Immature natural killer cell (primary cell): ENCODE results near the gene GAS2L2. TPM values are rescaled to one million over a fixed set of nuclear protein-coding genes. Genes with fewer than 3 reads are reported as not detected.

Experiments
- DNase-seq, 3 donors: peaks; one replicate each; pipeline ENCODE4 v3.0.0; 2022; ENCODE audit warnings: mixed read lengths in 1 of 3
- H3K27ac Mint-ChIP-seq, 6 donors: one replicate each; pipeline ENCODE4 v1.8.0; 2020; ENCODE audit warnings: mixed read lengths in 6 of 6, mild to moderate bottlenecking in 5 of 6, inconsistent platforms in 4 of 6, moderate library complexity in 3 of 6
- H3K27me3 Mint-ChIP-seq, 3 donors: one replicate each; pipeline ENCODE4 v1.8.0; 2020 to 2021; ENCODE audit warnings: low read depth in 3 of 3, mild to moderate bottlenecking in 3 of 3, mixed read lengths in 3 of 3, moderate library complexity in 3 of 3, inconsistent platforms in 1 of 3
- H3K36me3 Mint-ChIP-seq, 3 donors: one replicate each; pipeline ENCODE4 v1.8.0; 2020; ENCODE audit warnings: mixed read lengths in 3 of 3, inconsistent platforms in 2 of 3, mild to moderate bottlenecking in 2 of 3
- H3K4me1 Mint-ChIP-seq, 2 donors: one replicate each; pipeline ENCODE4 v1.8.0; 2020; ENCODE audit warnings: inconsistent platforms in 2 of 2, mild to moderate bottlenecking in 2 of 2, mixed read lengths in 2 of 2, moderate library complexity in 1 of 2
- H3K4me3 Mint-ChIP-seq, 5 donors: one replicate each; pipeline ENCODE4 v1.8.0; 2020; ENCODE audit warnings: mild to moderate bottlenecking in 5 of 5, mixed read lengths in 5 of 5, inconsistent platforms in 3 of 5, moderate library complexity in 3 of 5
- H3K9me3 Mint-ChIP-seq, 6 donors: one replicate each; pipeline ENCODE4 v1.8.0; 2020; ENCODE audit warnings: mild to moderate bottlenecking in 6 of 6, mixed read lengths in 6 of 6, inconsistent platforms in 4 of 6, moderate library complexity in 3 of 6
- polyA plus RNA-seq, 3 donors: library from polyadenylated mRNA; unstranded; fragments of 300-500 nt; fragmentation: Illumina TruSeq; gene quantifications; one replicate each; pipeline ENCODE4 v1.2.3, GENCODE V29; 2021

The GAS2L2 gene
- polyA plus RNA-seq, 3 donors from 2014 or later: not detected

DNA sequence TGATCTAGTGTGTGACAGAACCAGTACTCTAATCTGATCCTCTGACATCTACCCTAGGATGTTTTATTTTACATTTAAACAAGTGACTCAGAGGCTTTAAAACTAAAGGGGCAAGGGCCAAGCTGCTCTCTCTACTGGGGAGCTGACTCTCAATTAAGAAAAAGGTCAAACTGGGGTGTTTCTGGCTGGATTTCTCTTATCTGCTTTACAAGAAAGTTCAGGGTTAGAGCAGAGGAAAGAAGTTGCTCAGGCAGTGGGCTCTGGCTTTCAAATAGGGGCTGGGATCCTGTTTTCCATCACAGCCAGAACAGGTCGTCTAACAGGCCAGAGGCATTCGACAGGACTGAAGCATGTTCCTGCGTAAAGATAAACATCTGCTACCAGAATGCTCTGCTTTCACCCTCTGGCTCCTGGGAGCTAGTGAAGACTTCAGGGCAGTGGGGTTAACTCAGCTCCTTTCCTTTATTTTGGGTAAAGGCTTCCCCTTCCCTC, 33.9 kb upstream of the GAS2L2 start:
- Mint-ChIP-seq H3K36me3 (no peaks in the 10 kb centered on the region), H3K4me1 (no peaks in the 10 kb centered on the region), H3K27ac (no peak overlapping the region), H3K9me3 (no peaks in the 10 kb centered on the region), H3K4me3 (no peak overlapping the region), H3K27me3 (peaks cover 0 to 13% (median 6%) of the 10 kb centered on the region in 3 donors)
- DNase-seq: no peak

DNA sequence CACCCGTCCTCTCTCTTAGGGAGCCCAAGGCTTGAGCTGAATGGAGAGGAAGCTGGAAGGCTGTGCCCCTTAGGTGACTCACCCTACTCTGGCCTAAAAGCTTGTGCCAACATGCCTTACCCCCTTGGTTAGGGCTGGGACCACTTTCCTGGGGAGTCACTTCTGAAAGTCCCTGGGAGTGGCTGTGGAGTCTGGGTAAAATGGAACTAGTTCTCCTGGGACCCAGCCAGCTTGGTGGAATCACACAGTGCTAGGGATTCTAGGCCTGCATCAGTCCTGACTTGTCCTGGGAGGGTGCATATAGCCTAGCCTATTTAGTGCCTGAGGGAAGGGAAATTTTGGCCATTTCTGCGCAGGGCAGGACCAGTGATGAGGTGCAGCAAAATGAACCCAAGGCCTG, 31.9 kb upstream of the GAS2L2 start:
- Mint-ChIP-seq H3K4me3 (no peak overlapping the region), H3K4me1 (no peaks in the 10 kb centered on the region), H3K9me3 (no peaks in the 10 kb centered on the region), H3K27me3 (peaks cover 0 to 17% (median 6%) of the 10 kb centered on the region in 3 donors), H3K27ac (no peak overlapping the region), H3K36me3 (no peaks in the 10 kb centered on the region)
- DNase-seq: no peak

DNA sequence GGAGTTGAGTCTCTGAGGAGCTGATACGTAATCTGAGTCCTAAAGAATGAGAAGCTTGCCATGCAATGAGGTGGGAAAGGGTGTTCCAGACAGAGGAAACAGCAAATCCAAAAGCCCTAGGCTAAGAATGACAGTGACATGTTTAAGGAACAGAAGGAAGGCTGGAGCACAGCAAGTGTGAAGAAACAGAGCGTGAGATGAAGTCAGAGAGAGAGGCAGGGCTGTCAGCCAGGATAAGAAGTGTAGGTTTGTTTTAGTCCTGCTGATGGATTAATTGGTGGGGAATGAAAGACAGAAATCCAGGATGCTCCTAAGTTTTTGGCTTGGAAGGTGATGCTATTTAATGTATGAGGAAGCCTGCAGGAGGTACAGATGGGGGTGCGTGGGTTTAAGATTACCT, 27.9 kb upstream of the GAS2L2 start:
- Mint-ChIP-seq H3K4me1 (no peaks in the 10 kb centered on the region), H3K9me3 (no peaks in the 10 kb centered on the region), H3K27ac (no peak overlapping the region), H3K4me3 (no peak overlapping the region), H3K27me3 (peaks cover 0 to 12% (median 10%) of the 10 kb centered on the region in 3 donors), H3K36me3 (no peaks in the 10 kb centered on the region)
- DNase-seq: no peak

DNA sequence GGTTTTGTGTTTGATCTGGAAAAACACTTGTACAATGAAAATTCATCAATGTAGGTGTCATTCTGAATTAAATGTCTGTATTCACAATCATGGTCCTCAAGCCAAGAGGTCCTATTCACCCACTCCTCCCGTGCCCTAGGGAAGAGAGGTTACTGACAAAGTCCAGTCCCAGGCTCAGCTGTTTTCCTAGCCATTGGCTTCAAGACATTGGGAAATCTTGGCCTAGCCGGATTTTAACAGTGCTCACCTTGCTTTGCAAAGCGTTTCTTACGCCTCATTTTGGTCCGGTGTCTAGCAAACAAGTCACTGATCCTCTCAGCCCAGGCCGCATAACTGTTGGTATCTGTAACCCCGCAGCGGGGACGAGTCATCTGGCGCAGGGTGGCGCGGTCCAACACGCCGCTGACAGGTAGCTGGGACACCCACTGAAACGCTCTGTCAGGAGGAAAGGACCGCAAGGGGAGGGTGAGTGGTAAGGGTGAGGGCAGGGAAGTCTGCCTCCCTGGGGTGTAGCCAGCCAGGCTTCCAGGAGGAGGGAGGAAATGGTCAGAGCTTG, 25.7 kb upstream of the GAS2L2 start:
- Mint-ChIP-seq H3K36me3 (no peaks in the 10 kb centered on the region), H3K27me3 (peaks cover 3 to 9% (median 8%) of the 10 kb centered on the region in 3 donors), H3K27ac (no peak overlapping the region), H3K9me3 (no peaks in the 10 kb centered on the region), H3K4me3 (no peak overlapping the region), H3K4me1 (no peaks in the 10 kb centered on the region)
- no peak for DNase-seq

DNA sequence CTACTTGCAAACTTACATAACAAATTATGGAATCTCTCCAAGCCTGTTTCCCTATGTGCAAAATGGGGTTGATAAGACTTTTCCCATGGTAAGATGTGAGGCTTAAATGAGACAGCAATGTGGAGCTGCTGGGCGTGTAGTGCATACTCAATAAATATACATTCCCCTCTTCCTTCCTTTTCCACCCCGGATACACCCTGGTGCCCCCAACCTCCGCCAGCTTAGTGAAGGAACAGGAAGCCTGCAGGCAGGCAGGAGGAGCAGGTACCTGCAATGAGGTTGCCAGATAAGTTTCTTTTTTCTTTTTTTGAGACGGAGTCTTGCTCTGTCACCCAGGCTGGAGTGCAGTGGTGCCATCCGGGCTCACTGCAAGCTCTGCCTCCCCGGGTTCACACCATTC, 22.5 kb upstream of the GAS2L2 start:
- no peaks in the 10 kb centered on the region for H3K36me3 Mint-ChIP-seq
- H3K4me3 Mint-ChIP-seq: no peak overlapping the region
- no peaks in the 10 kb centered on the region for H3K4me1 Mint-ChIP-seq
- DNase-seq: no peak
- H3K27ac Mint-ChIP-seq: no peak overlapping the region
- peaks cover 2 to 4% (median 3%) of the 10 kb centered on the region in 3 donors for H3K27me3 Mint-ChIP-seq
- H3K9me3 Mint-ChIP-seq: no peaks in the 10 kb centered on the region

DNA sequence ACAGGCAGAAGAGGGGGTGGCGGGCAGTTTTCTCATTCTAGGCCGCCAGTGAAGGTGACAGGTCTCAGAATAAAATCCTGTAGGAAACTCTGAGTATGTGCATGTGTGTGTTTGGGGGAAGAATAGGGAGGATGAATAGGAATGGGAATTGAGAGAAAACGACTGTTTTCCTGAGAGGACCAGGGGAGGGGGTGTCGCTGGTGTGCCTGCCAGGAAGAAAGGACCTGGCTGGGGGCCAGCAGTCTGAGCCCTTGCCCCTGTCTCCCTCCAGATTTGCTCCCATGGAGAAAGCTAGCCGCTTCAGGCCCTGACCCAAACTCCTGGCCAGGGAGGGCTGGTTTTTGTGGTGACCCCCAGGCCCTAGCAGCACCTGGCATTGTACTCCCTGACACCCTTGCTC, 22.0 kb upstream of the GAS2L2 start:
- no peak overlapping the region for H3K27ac Mint-ChIP-seq
- H3K9me3 Mint-ChIP-seq: no peaks in the 10 kb centered on the region
- peaks cover 2 to 4% (median 3%) of the 10 kb centered on the region in 3 donors for H3K27me3 Mint-ChIP-seq
- DNase-seq: no peak
- H3K4me3 Mint-ChIP-seq: no peak overlapping the region
- H3K36me3 Mint-ChIP-seq: no peaks in the 10 kb centered on the region
- no peaks in the 10 kb centered on the region for H3K4me1 Mint-ChIP-seq

DNA sequence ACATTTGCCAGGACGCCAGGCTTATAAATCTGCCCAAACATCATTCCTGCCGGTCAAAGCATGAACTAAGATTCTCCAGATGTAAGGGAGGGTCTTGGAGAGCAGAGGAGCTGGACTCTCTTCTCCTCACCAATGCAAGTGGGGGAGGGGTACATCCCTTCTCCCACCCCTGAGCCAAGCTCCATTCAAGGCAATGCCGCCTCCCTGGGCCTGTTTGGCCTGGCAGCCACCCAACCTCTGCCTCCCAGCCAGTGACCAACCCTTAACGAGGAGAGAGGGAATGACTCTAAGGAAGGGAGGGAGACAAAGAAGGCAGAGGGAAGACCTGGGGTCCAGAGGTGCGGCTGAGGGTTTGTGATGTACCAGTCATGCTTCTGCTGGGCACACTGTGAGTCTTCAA, 21.5 kb upstream of the GAS2L2 start:
- Mint-ChIP-seq H3K27me3 (peaks cover 2 to 4% (median 3%) of the 10 kb centered on the region in 3 donors), H3K4me3 (no peak overlapping the region), H3K27ac (no peak overlapping the region), H3K36me3 (no peaks in the 10 kb centered on the region), H3K4me1 (no peaks in the 10 kb centered on the region), H3K9me3 (no peaks in the 10 kb centered on the region)
- DNase-seq: no peak

DNA sequence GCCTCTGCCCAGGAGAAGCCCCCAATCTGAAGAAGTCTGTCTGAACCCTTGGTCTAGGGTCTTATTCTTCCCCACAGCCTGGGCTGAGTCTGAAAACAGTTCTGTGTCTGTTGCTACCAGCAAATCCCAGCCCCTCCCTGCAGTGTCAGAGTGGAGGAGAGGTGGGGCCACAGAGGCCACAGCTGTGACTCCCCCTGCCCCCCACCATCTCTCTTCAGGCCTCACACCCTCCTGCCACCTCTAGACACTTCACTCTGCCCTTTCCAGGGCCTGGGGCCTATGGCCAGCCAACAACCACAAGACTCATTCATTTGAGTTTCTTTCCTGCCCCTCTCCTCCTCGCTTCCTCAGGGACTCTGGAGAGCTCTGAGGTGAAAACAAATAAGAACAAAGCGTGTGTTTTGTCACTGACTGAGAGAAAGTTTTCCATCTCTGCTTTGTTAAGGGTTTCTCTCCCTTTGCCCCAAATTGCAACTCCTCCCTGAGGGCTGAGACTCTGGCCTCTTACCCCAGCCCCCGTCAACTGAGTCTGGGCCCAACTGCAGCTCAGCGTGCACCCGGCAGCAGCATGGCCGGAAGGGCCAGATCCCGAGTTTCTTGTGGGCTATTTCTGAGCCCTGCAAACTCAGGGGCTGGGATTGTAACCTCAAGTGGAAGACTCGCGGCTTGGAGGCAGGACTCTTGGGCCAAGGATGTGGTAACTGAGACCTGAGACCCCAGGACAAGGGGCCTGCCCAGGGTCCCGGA, 20.8 kb upstream of the GAS2L2 start:
- Mint-ChIP-seq H3K9me3 (no peaks in the 10 kb centered on the region), H3K4me1 (no peaks in the 10 kb centered on the region), H3K27ac (no peak overlapping the region), H3K4me3 (no peak overlapping the region), H3K27me3 (peaks cover 2 to 6% (median 6%) of the 10 kb centered on the region in 3 donors), H3K36me3 (no peaks in the 10 kb centered on the region)
- no peak for DNase-seq

DNA sequence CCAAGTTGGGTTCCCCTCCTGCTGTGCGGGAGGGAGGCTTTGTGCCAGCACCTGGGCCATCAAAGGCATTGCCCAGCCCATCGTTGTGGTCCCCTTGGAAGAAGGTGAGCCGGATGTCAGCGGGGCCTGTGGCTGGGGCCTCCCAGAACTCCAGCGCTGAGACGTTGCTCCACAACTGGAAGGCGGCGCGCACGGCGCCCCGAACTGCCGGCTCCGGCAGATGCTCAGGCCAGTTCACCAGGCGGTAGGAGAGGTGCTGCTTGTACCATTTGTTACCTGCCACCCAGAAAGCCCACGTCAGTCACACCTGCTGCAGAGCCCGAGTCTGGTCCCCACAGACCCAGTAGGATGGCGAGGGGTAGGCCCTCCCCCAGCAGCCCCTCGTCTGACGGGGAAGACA, 20.1 kb upstream of the GAS2L2 start:
- H3K36me3 Mint-ChIP-seq: no peaks in the 10 kb centered on the region

DNA sequence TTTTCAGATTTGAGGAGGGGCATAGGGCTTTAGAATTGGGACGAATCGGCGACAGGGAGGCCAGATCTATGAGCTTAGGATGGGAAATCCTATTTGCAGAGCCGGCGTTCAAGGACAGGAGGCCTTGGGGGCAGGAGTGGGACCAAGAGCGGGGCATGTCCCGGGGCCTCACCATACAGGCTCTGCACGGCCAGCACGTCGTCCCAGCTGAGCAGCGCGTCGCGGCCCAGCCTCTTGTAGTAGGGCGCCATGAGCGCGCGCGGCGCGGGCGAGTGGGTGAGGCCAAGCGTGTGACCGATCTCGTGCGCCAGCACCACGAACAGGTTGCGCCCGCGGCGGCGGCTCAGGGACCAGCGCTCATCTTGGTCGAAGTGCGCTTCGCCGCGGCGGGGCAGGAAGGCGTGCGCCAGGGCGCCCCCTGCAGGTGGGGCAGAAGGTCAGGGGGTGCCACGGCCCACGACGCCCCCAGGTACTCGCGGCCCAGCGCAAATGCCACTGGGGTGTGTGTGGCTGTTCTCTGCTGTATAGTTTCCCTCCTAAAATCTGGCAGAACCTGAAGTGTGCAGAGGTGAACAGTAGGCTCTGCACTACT, 17.0 kb upstream of the GAS2L2 start:
- Mint-ChIP-seq H3K27ac (no peak overlapping the region), H3K4me1 (peaks cover 1 to 2% of the 10 kb centered on the region in 2 donors), H3K27me3 (peaks cover 2 to 6% (median 2%) of the 10 kb centered on the region in 3 donors), H3K9me3 (no peaks in the 10 kb centered on the region), H3K36me3 (no peaks in the 10 kb centered on the region), H3K4me3 (no peak overlapping the region)
- DNase-seq: no peak

More for the DNA sequence above, 20.1 kb upstream of the GAS2L2 start:
- Mint-ChIP-seq H3K27ac (no peak overlapping the region), H3K4me1 (no peaks in the 10 kb centered on the region), H3K4me3 (no peak overlapping the region), H3K27me3 (peaks cover 2 to 6% (median 6%) of the 10 kb centered on the region in 3 donors), H3K9me3 (no peaks in the 10 kb centered on the region)
- DNase-seq: no peak

DNA sequence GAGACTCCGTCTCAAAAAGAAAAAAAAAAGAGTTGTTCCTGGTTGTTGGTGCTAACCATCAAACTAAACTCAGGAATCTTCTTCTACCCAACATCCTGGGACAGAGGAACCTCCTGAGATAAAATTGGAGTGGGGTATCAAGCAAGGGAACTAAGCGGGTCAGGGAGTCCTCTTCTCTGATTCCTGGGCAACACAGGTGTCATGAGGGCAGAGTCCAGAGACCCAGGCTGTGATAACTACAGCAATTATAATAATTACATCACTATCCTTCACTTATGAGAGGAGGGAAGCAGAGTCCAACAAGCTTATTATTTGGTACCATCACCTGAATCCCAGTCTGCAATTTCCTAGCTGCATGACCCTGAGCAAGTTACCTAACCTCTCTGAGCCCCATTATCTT, 15.8 kb upstream of the GAS2L2 start:
- no peak overlapping the region for H3K4me3 Mint-ChIP-seq
- DNase-seq: no peak
- peaks cover 2 to 5% (median 2%) of the 10 kb centered on the region in 3 donors for H3K27me3 Mint-ChIP-seq
- H3K9me3 Mint-ChIP-seq: no peaks in the 10 kb centered on the region
- H3K27ac Mint-ChIP-seq: no peak overlapping the region
- peaks cover 7 to 9% of the 10 kb centered on the region in 2 donors for H3K4me1 Mint-ChIP-seq
- H3K36me3 Mint-ChIP-seq: no peaks in the 10 kb centered on the region

DNA sequence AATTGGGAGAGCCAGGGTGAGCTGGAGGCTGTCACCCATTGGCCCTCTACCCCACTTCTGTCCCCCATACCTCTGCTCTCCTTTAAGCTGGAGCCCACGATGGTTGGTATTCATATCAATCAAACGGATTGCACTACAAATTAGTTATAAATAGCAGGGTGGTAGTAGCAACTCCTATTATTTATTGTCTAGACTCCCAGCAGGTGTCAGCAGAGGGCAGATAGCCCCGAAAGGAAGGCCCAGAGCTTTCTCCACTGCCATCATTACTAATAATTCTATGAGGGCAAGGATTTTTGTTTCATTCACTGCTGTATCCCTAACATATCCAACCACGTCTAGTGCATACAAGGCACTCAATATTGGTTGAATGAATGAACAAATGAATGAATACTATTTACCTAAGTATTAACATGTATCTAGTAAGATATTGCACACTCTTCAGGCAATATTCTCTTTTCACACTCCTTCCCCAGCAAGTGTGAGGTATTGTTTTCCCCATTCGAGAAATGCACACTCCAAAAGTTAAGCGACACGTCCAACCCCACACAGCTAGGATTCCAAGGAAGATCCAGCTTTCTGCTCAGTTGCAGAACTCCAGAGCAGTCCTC, 14.0 kb upstream of the GAS2L2 start:
- no peak overlapping the region for H3K4me3 Mint-ChIP-seq
- peaks cover 2 to 5% (median 4%) of the 10 kb centered on the region in 3 donors for H3K27me3 Mint-ChIP-seq
- H3K4me1 Mint-ChIP-seq: peaks cover 7 to 9% of the 10 kb centered on the region in 2 donors
- H3K36me3 Mint-ChIP-seq: no peaks in the 10 kb centered on the region
- no peaks in the 10 kb centered on the region for H3K9me3 Mint-ChIP-seq
- DNase-seq: no peak
- H3K27ac Mint-ChIP-seq: no peak overlapping the region

DNA sequence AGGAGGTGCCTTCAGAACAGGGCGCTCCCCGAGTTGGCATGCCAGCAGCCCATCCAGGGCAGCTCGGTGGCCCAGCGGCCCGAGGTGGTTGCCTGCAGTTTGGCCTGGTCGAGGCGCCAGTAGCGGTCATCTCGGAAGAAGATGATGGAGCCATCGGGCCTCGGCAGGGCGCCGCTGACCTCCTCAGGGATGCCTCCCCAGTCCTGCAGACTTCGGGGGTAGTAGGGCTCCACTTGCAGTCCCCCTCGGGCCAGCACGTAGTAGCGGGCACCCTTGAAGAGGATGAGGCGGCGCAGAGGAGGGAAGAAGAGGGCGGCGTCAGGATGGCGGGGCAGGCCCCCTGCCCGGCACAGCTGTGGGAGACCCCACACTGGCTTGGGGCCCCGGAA, 13.4 kb upstream of the GAS2L2 start:
- H3K4me1 Mint-ChIP-seq: peaks cover 7 to 9% of the 10 kb centered on the region in 2 donors
- H3K36me3 Mint-ChIP-seq: peaks cover 0 to 3% (median 0%) of the 10 kb centered on the region in 3 donors
- no peak overlapping the region for H3K27ac Mint-ChIP-seq
- no peaks in the 10 kb centered on the region for H3K9me3 Mint-ChIP-seq
- no peak for DNase-seq
- H3K27me3 Mint-ChIP-seq: peaks cover 2 to 5% (median 4%) of the 10 kb centered on the region in 3 donors
- H3K4me3 Mint-ChIP-seq: no peak overlapping the region
